Right atrium auricular region (tissue), 2 donors: Measurements from ENCODE around the gene PRKAR2B. TPM values are rescaled to one million over a fixed set of nuclear protein-coding genes. Genes with fewer than 3 reads are reported as not detected.

ENCODE experiments used
- DNase-seq: peaks from one replicate; pipeline ENCODE4 v3.0.0-alpha.2; 2019; ENCODE audit warnings: low spot score
- H3K27ac ChIP-seq, 2 donors: fragments of 200-600 bp; sonication (generic); 1 replicate in 1 of 2; 2 replicates in 1 of 2; pipeline ENCODE4 v1.5.1; 2016 to 2019
- H3K27me3 ChIP-seq, 2 donors: fragments of 200-600 bp; sonication (generic); one replicate each; pipeline versions ENCODE4 v1.5.1 to v1.6.0; 2017 to 2019
- H3K36me3 ChIP-seq: fragments of 200-600 bp; sonication (generic); one replicate; pipeline ENCODE4 v1.5.1; 2016
- H3K4me1 ChIP-seq, 2 donors: fragments of 200-600 bp; sonication (generic); one replicate each; pipeline versions ENCODE4 v1.5.1 to v1.6.0; 2017 to 2019
- H3K4me3 ChIP-seq, 2 donors: fragments of 200-600 bp; sonication (generic); 1 replicate in 1 of 2; 2 replicates in 1 of 2; pipeline ENCODE4 v1.5.1; 2017 to 2019; ENCODE audit warnings: mild to moderate bottlenecking in 1 of 2, moderate library complexity in 1 of 2
- H3K9me3 ChIP-seq, 2 donors: fragments of 200-600 bp; sonication (generic); one replicate each; pipeline ENCODE4 v1.5.1; 2019
- total RNA-seq, 2 donors: library from RNA; depleted of rRNA; stranded (reverse); fragments of >200 nt; gene quantifications; one replicate each; pipeline ENCODE4 v1.1.0, GENCODE V29; 2016
- TF ChIP-seq, protein P1 (sequence below), 2 donors: fragments of 200-600 bp; sonication (generic); IDR thresholded peaks; one replicate each; pipeline ENCODE4 v1.5.1; 2019; ENCODE audit warnings: antibody characterized with exemption in 2 of 2

PRKAR2B gene
- total RNA-seq, 2 donors from 2014 or later = 30.1 to 30.4 TPM

DNA sequence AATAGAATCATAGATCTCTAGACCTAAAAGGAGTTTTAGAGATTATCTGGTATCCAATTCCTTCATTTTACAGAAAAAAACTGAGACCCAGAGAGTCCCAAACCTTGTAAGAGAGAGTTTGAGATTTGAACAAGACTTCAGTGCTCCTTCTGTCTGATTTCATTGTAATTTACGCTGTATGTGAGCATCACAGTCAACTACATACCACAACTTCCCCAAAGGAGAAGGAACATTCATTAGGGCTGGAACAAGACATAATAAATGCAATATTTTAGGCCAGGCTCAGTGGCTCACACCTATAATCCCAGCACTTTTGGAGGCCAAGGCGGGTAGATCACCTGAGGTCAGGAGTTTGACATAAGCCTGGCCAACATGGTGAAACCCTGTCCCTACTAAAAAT, 17.3 kb upstream of the PRKAR2B start:
- TF ChIP-seq, protein P1, sequence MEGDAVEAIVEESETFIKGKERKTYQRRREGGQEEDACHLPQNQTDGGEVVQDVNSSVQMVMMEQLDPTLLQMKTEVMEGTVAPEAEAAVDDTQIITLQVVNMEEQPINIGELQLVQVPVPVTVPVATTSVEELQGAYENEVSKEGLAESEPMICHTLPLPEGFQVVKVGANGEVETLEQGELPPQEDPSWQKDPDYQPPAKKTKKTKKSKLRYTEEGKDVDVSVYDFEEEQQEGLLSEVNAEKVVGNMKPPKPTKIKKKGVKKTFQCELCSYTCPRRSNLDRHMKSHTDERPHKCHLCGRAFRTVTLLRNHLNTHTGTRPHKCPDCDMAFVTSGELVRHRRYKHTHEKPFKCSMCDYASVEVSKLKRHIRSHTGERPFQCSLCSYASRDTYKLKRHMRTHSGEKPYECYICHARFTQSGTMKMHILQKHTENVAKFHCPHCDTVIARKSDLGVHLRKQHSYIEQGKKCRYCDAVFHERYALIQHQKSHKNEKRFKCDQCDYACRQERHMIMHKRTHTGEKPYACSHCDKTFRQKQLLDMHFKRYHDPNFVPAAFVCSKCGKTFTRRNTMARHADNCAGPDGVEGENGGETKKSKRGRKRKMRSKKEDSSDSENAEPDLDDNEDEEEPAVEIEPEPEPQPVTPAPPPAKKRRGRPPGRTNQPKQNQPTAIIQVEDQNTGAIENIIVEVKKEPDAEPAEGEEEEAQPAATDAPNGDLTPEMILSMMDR (IDR thresholded peaks at IDR 0.05) = no peak
- Histone ChIP-seq H3K36me3 (no peaks in the 10 kb centered on the region), H3K27ac (no peak overlapping the region), H3K27me3 (no peaks in the 10 kb centered on the region), H3K9me3 (peaks cover 0 to 6% of the 10 kb centered on the region in 2 donors), H3K4me3 (no peak overlapping the region), H3K4me1 (peaks cover 0 to 3% of the 10 kb centered on the region in 2 donors)
- no peak for DNase-seq

DNA sequence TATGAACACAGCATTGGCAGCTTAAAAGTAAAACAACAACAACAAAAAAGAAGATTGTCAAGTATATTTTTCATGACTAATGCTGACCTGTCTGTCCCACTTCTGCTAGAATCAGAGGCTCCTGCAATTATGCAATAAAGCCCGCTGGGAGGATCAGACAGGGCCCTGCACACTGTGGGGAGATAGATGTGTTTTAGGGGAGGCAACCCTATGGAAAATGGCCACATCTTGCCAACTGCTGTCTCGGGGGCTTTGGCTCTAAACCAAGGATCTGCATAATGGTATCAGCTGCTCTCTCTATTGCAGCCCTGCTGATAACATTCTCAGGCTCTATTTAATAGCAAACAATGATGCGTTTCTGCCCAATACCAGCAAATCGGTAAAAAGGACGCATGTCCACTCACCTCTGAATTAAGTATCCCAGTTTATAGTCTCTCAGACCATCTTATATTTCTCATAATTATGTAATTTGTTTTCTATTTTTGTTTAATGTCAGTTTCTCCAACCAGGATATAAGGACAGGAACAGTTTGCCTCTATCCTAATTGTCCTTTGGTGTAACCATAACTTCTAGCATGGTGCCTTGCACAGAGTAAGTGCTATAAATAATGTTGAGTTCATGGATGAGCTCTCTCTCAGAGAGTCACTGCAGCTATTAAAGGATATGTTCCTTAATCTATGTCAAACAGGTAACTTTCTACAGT, 15.3 kb upstream of the PRKAR2B start:
- TF ChIP-seq, protein P1 (IDR thresholded peaks at IDR 0.05) = no peak
- H3K4me1 ChIP-seq = peaks cover 0 to 3% of the 10 kb centered on the region in 2 donors
- H3K9me3 ChIP-seq = no peaks in the 10 kb centered on the region
- H3K36me3 ChIP-seq = no peaks in the 10 kb centered on the region
- no peak overlapping the region for H3K4me3 ChIP-seq
- DNase-seq = no peak
- H3K27ac ChIP-seq = no peak overlapping the region
- no peaks in the 10 kb centered on the region for H3K27me3 ChIP-seq

DNA sequence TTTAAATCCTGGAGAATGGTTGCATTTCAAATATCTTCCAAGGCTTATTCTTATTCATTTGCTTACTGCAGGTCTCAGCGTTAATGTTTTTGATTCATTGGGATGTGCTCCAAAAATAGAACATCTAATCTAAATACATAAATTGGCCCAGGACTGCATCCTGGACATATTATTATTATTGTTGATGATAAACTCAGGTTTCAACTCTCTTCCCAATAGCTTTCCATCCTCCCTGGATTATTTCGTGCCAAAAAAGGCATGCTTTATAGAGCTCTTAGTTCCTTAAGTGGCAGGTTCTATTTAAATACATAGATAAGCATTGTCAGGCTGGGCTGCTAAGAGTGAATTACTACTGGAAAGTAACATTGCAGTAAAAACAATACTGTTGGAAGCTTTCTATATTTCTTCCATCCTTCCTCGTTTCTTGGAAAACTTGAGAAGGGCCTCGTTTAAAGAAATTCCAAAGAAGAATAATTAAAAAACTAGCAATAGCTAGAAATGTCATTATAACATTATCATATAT, 14.7 kb upstream of the PRKAR2B start:
- H3K4me3 ChIP-seq = no peak overlapping the region
- DNase-seq = no peak
- TF ChIP-seq, protein P1 (IDR thresholded peaks at IDR 0.05) = no peak
- no peaks in the 10 kb centered on the region for H3K27me3 ChIP-seq
- H3K9me3 ChIP-seq = no peaks in the 10 kb centered on the region
- H3K27ac ChIP-seq = no peak overlapping the region
- H3K36me3 ChIP-seq = no peaks in the 10 kb centered on the region
- H3K4me1 ChIP-seq = peaks cover 0 to 3% of the 10 kb centered on the region in 2 donors

DNA sequence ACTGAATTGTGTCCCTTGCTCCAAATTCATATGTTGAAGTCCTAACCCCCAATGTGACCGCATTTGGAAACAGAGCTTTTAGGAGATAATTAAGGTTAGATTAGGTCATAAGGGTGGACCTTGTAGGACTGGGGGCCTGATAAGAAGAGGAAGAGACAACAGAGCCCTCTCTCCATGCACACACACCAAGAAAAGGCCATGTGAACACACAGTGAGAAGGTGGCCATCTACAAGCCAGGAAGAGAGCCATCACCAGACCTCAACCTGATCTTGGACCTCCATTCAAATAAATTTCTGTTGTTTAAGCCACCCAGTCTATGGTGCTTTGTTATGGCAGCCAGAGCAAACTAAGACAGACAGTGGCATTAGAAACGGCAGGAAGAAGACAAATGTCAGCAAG, 12.5 kb upstream of the PRKAR2B start:
- no peak for DNase-seq
- no peaks in the 10 kb centered on the region for H3K36me3 ChIP-seq
- TF ChIP-seq, protein P1 (IDR thresholded peaks at IDR 0.05) = no peak
- no peak overlapping the region for H3K4me3 ChIP-seq
- H3K9me3 ChIP-seq = peaks cover 0 to 8% of the 10 kb centered on the region in 2 donors
- peaks cover 3% of the 10 kb centered on the region in 2 donors for H3K4me1 ChIP-seq
- H3K27me3 ChIP-seq = no peaks in the 10 kb centered on the region
- H3K27ac ChIP-seq = no peak overlapping the region

DNA sequence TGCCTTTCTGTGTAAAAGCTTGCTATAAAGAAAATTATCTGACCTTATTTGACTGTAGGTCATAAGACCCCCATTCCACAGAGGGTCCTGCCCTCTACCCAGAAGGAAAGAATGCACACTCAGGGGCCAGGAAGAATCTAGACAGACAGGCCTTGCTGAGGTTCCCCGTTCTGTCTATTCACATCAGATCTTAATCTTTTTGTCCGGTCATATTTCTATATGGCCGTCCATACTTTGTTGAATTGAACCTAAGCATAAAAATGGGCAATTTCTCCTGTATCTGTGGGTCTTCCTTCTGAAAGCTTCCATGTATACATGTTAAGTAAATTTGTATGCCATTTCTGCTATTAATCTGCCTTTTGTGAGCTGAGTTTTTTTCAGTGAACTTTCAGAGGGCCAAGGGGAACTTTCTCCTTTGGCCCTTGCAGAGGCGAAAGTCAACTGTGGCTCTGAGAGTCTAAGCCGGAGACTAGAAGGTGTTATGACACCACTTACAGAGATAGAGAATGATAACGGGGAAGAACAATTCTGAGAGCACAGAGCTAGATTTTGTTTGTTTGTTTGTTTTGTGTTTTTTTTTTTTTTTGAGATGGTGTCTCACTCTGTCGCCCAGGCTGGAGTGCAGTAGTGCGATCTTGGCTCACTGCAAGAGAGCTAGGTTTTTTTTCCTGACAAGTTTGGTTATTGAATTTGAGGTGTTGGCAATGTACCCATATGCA, 11.6 kb upstream of the PRKAR2B start:
- no peaks in the 10 kb centered on the region for H3K27me3 ChIP-seq
- peaks cover 3% of the 10 kb centered on the region in 2 donors for H3K4me1 ChIP-seq
- TF ChIP-seq, protein P1 (IDR thresholded peaks at IDR 0.05) = no peak
- no peak overlapping the region for H3K4me3 ChIP-seq
- DNase-seq = no peak
- H3K9me3 ChIP-seq = peaks cover 0 to 9% of the 10 kb centered on the region in 2 donors
- H3K36me3 ChIP-seq = no peaks in the 10 kb centered on the region
- no peak overlapping the region for H3K27ac ChIP-seq
